Common myeloid progenitor, CD34-positive (primary cell): ENCODE data around the gene STK32C.

ENCODE experiments used
- CTCF ChIA-PET: fragments of 350-600 bp; sonication (Branson Sonifier 250); formaldehyde crosslinking; loops from one replicate; lab custom pipeline; 2021; ENCODE audit warnings: antibody characterized with exemption; lab: Charles Lee
- POLR2A ChIA-PET: fragments of 350-600 bp; sonication (Branson Sonifier 250); formaldehyde crosslinking; loops from one replicate; lab custom pipeline; 2021; ENCODE audit warnings: antibody characterized with exemption; lab: Charles Lee
- DNase-seq, 3 donors: peaks; one replicate each; pipeline versions ENCODE4 v3.0.0 to v3.0.0-alpha.2; 2013
- H3K27ac ChIP-seq, 2 experiments: 1 replicate in 1 of 2; 2 replicates in 1 of 2; pipeline ENCODE4 v1.7.0; 2013; ENCODE audit warnings: inconsistent platforms in 2 of 2, low read length in 2 of 2, mild to moderate bottlenecking in 2 of 2, low read depth in 1 of 2, moderate library complexity in 1 of 2; ENCODE audit not compliant: severe bottlenecking in 2 of 2, insufficient read depth in 1 of 2, poor library complexity in 1 of 2
- H3K27me3 ChIP-seq, 5 experiments: replicated peaks in 2 of 5; 1 replicate in 3 of 5; 2 replicates in 2 of 5; pipeline versions ENCODE4 v1.6.1 to v1.7.0; 2013; ENCODE audit warnings: low read length in 4 of 5, mild to moderate bottlenecking in 2 of 5, moderate library complexity in 2 of 5, inconsistent platforms in 1 of 5; ENCODE audit not compliant: insufficient read depth in 5 of 5, control insufficient read depth in 4 of 5
- H3K36me3 ChIP-seq, 4 experiments: 1 replicate in 2 of 4; 2 replicates in 2 of 4; pipeline versions ENCODE4 v1.6.1 to v1.7.0; 2013; ENCODE audit warnings: low read length in 3 of 4, control low read depth in 1 of 4, mild to moderate bottlenecking in 1 of 4; ENCODE audit not compliant: control insufficient read depth in 4 of 4, insufficient read depth in 4 of 4
- H3K4me1 ChIP-seq, 4 experiments: 1 replicate in 3 of 4; 2 replicates in 1 of 4; pipeline versions ENCODE4 v1.6.1 to v1.7.1; 2013; ENCODE audit warnings: low read length in 3 of 4, mild to moderate bottlenecking in 3 of 4, control low read depth in 1 of 4, inconsistent platforms in 1 of 4, moderate library complexity in 1 of 4; ENCODE audit not compliant: control insufficient read depth in 4 of 4, insufficient read depth in 4 of 4; ENCODE audit errors: control extremely low read depth in 1 of 4
- H3K4me3 ChIP-seq, 7 experiments: 1 replicate in 4 of 7; 2 replicates in 3 of 7; pipeline versions ENCODE4 v1.5.1 to v1.7.0; 2013; ENCODE audit warnings: mild to moderate bottlenecking in 7 of 7, low read length in 6 of 7, moderate library complexity in 6 of 7, inconsistent platforms in 2 of 7, low read depth in 2 of 7, control low read depth in 1 of 7; ENCODE audit not compliant: insufficient read depth in 4 of 7, control insufficient read depth in 1 of 7; ENCODE audit errors: extremely low read depth in 1 of 7
- H3K9me3 ChIP-seq, 5 experiments: 1 replicate in 4 of 5; 2 replicates in 1 of 5; pipeline versions ENCODE4 v1.6.1 to v1.7.1; 2013; ENCODE audit warnings: low read length in 4 of 5, mild to moderate bottlenecking in 2 of 5, inconsistent platforms in 1 of 5, low read depth in 1 of 5, moderate library complexity in 1 of 5; ENCODE audit not compliant: control insufficient read depth in 4 of 5, insufficient read depth in 2 of 5; ENCODE audit errors: control extremely low read depth in 1 of 5
- WGBS: methylation state at CpG from one replicate; pipeline ENCODE4 v1.1.5; 2013; ENCODE audit not compliant: insufficient coverage; 5-methylcytosine and 5-hydroxymethylcytosine counted together

STK32C gene

GRCh38 chr10:132169766-132170560 lies 137.8 kb downstream of the STK32C start:
- no peak for DNase-seq
- WGBS: 89% methylated on average over 40 of the region's 46 CpGs

GRCh38 chr10:132169031-132169765 lies 138.6 kb downstream of the STK32C start:
- WGBS: 93% methylated on average over 37 of the region's 42 CpGs
- DNase-seq: no peak
- POLR2A ChIA-PET: no interaction called here
- no peaks in the 10 kb centered on the region for H3K9me3 ChIP-seq
- H3K27ac ChIP-seq: no peak overlapping the region
- no peaks in the 10 kb centered on the region for H3K36me3 ChIP-seq
- no peaks in the 10 kb centered on the region for H3K4me1 ChIP-seq
- CTCF ChIA-PET: no interaction called here
- peaks cover 0 to 43% (median 9%) of the 10 kb centered on the region in 5 experiments for H3K27me3 ChIP-seq
- no peak overlapping the region for H3K4me3 ChIP-seq

More at GRCh38 chr10:132169766-132170560, 137.8 kb downstream of the STK32C start:
- Histone ChIP-seq H3K9me3 (no peaks in the 10 kb centered on the region), H3K4me3 (no peak overlapping the region), H3K27me3 (peaks cover 0 to 43% (median 5%) of the 10 kb centered on the region in 5 experiments), H3K36me3 (no peaks in the 10 kb centered on the region), H3K4me1 (no peaks in the 10 kb centered on the region), H3K27ac (no peak overlapping the region)
- POLR2A ChIA-PET: no interaction called here
- CTCF ChIA-PET: no interaction called here

GRCh38 chr10:132168571-132169030 lies 139.1 kb downstream of the STK32C start:
- Histone ChIP-seq H3K27ac (no peak overlapping the region), H3K36me3 (no peaks in the 10 kb centered on the region), H3K4me3 (no peak overlapping the region), H3K27me3 (peaks cover 0 to 48% (median 11%) of the 10 kb centered on the region in 5 experiments), H3K9me3 (no peaks in the 10 kb centered on the region), H3K4me1 (no peaks in the 10 kb centered on the region)
- no peak for DNase-seq
- POLR2A ChIA-PET: no interaction called here
- CTCF ChIA-PET: no interaction called here
- WGBS: 86% methylated on average over 17 of the region's 28 CpGs

- no peak overlapping the region for H3K4me3 ChIP-seq
- ChIA-PET POLR2A (no interaction called here), CTCF (no interaction called here)
- H3K27ac ChIP-seq: no peak overlapping the region
- no peaks in the 10 kb centered on the region for H3K36me3 ChIP-seq
- 90% methylated on average over 17 of the region's 17 CpGs for WGBS
- no peaks in the 10 kb centered on the region for H3K4me1 ChIP-seq
- no peaks in the 10 kb centered on the region for H3K9me3 ChIP-seq
- DNase-seq: no peak
- H3K27me3 ChIP-seq: peaks cover 0 to 54% (median 11%) of the 10 kb centered on the region in 5 experiments
Observed at GRCh38 chr10:132167976-132168375, 139.8 kb downstream of the STK32C start.

GRCh38 chr10:132167041-132167674 lies 140.6 kb downstream of the STK32C start:
- H3K27ac ChIP-seq: no peak overlapping the region
- POLR2A ChIA-PET: no interaction called here
- peaks cover 0 to 3% (median 2%) of the 10 kb centered on the region in 4 experiments for H3K4me1 ChIP-seq
- H3K4me3 ChIP-seq: no peak overlapping the region
- H3K36me3 ChIP-seq: no peaks in the 10 kb centered on the region
- no peak for DNase-seq
- no peaks in the 10 kb centered on the region for H3K9me3 ChIP-seq
- H3K27me3 ChIP-seq: peaks cover 0 to 51% (median 11%) of the 10 kb centered on the region in 5 experiments
- CTCF ChIA-PET: no interaction called here
- 91% methylated on average over 18 of the region's 22 CpGs for WGBS

GRCh38 chr10:132166216-132166950 lies 141.4 kb downstream of the STK32C start:
- WGBS: 95% methylated on average over 20 of the region's 23 CpGs
- peaks cover 0 to 6% (median 4%) of the 10 kb centered on the region in 4 experiments for H3K4me1 ChIP-seq

More at GRCh38 chr10:132166216-132166950, 141.4 kb downstream of the STK32C start:
- Histone ChIP-seq H3K27ac (no peak overlapping the region), H3K27me3 (peaks cover 0 to 50% (median 11%) of the 10 kb centered on the region in 5 experiments), H3K36me3 (no peaks in the 10 kb centered on the region), H3K4me3 (no peak overlapping the region), H3K9me3 (no peaks in the 10 kb centered on the region)
- CTCF ChIA-PET: no interaction called here
- DNase-seq: no peak
- POLR2A ChIA-PET: no interaction called here
